Measurements from ENCODE around the gene SPATS2L.

DNA sequence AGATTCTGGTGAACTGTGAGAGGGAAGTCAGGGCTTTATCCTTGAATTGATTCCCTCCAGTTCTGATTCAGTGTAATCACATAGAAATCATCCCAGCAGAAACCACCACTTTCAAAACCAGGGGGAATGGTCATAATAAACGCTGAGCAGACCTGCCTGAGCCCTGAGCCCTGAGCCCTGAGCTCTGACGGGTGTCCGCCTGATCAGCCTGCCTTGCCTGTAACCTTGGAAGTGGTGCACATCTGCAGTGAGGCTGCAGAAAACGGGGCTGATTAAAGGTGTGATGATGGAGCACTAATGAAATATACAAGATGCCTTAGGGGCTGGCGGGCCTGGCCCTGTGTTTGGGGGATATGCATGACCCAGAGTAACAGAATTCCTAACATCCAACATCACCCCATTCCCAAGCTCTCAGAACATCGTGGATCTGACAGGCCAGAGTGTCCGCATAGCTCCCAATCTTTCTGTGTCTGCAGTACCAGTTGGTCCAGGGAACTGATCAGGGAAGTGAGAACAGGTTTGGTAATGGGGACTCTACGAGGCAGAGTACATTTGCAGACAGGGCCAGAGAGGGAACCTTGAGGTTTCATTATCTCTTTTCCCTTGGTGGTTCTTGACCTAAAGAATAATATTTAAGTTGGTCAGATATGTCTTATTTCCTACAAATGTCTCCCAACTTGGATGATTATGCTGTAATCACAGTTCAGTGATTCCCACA is 165.6 kb downstream of the SPATS2L start:
- TF ChIP-seq, protein P1, sequence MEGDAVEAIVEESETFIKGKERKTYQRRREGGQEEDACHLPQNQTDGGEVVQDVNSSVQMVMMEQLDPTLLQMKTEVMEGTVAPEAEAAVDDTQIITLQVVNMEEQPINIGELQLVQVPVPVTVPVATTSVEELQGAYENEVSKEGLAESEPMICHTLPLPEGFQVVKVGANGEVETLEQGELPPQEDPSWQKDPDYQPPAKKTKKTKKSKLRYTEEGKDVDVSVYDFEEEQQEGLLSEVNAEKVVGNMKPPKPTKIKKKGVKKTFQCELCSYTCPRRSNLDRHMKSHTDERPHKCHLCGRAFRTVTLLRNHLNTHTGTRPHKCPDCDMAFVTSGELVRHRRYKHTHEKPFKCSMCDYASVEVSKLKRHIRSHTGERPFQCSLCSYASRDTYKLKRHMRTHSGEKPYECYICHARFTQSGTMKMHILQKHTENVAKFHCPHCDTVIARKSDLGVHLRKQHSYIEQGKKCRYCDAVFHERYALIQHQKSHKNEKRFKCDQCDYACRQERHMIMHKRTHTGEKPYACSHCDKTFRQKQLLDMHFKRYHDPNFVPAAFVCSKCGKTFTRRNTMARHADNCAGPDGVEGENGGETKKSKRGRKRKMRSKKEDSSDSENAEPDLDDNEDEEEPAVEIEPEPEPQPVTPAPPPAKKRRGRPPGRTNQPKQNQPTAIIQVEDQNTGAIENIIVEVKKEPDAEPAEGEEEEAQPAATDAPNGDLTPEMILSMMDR (IDR thresholded peaks at IDR 0.05; ENCODE audit: insufficient read depth, low read depth, low read length): no peak
- no peak for TF ChIP-seq EZH2 (IDR thresholded peaks at IDR 0.05; ENCODE audit: insufficient read depth, low read length)
